Measurements from ENCODE around the gene FKBP10. TPM values are rescaled to one million over a fixed set of nuclear protein-coding genes. Genes with fewer than 3 reads are reported as not detected.
"Not testable (repeated sequence)": the region's sequence is repeated elsewhere in the genome, so short reads cannot be mapped to it uniquely, and the experiment has no call there.

Gene FKBP10
- total RNA-seq, 2 experiments from 2014 or later: not detected

DNA sequence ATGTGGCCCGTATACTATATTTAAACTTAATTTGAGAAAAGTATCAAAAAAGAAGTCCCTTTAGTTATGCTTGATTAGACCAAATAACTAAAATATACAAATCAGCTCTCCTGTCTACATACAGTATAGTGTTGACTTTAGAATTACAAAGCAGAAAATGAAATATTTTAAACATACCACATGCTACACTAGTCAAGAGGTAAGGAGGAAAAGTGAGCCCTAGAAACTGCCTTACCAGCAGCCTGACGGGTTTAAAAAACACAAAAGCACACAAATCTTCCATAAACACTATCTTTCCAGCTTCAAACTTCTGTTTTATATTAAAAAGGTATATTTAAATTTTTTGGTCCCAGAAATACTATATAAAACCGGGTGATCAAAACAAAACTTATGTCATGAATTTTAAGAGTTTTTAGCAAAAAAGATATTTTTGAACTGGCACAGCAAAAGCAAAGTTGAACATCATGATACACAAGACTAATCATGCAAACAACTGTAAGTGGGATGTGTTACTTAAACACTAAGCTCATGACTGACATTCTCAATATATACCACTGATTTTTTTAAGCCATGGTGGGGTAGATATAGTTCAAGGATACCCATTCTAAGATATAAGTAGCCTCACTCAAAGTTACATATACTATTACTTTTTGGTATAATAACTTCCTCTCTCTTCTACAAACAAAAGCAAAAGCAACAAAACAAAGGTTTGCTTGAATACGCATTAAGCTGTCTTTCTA lies 36.6 kb downstream of the FKBP10 start:
- DNase-seq: no peak
- H3K27ac Mint-ChIP-seq: no peak overlapping the region
- POLR2A ChIA-PET: interaction anchor here (1.3 to 1.9 kb wide), 2 partner anchors 15 to 68 kb away, joined by 3 to 5 read pairs; partner anchors contain the start of gene KLHL11
- CTCF ChIA-PET: interaction anchor here (1.6 kb wide), 1 partner anchor 48 kb away, joined by 7 read pairs; no protein-coding TSS in a partner anchor
- peaks cover 28% of the 10 kb centered on the region for H3K36me3 Mint-ChIP-seq (ENCODE audit: low read depth)
- H3K4me1 Mint-ChIP-seq: peaks cover 4% of the 10 kb centered on the region
- H3K9me3 Mint-ChIP-seq: no peaks in the 10 kb centered on the region
- no peak overlapping the region for H3K4me3 Mint-ChIP-seq
- H3K27me3 Mint-ChIP-seq: no peaks in the 10 kb centered on the region

DNA sequence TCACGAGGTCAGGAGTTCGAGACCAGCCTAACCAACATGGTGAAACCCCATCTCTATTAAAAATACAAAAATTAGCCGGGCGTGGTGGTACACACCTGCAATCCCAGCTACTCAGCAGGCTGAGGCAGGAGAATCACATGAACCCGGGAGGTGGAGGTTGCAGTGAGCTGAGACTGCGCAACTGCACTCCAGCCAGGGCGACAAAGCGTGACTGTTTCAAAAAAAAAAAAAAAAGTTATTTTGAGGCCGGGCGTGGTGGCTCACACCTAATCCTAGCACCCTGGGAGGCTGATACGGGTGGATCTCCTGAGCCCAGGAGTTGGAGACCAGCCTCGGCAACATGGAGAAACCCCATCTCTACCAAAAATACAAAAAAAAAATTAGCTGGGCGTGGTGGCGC lies 38.6 kb downstream of the FKBP10 start:
- H3K36me3 Mint-ChIP-seq (ENCODE audit: low read depth): peaks cover 34% of the 10 kb centered on the region
- DNase-seq, CTCF ChIA-PET, H3K27me3 Mint-ChIP-seq, H3K4me1 Mint-ChIP-seq, H3K4me3 Mint-ChIP-seq, H3K9me3 Mint-ChIP-seq, H3K27ac Mint-ChIP-seq: not testable (repeated sequence)
- POLR2A ChIA-PET: interaction anchor here (1.6 kb wide), 1 partner anchor 13 kb away, joined by 6 read pairs; the partner anchor contains the start of gene KLHL11

- POLR2A ChIA-PET: interaction anchor here (0.8 kb wide), 1 partner anchor 172 kb away, joined by 3 read pairs; the partner anchor contains the start of gene EIF1
These were observed 47.6 kb downstream of the FKBP10 start for GRCh38 chr17:41860254-41860931.

DNA sequence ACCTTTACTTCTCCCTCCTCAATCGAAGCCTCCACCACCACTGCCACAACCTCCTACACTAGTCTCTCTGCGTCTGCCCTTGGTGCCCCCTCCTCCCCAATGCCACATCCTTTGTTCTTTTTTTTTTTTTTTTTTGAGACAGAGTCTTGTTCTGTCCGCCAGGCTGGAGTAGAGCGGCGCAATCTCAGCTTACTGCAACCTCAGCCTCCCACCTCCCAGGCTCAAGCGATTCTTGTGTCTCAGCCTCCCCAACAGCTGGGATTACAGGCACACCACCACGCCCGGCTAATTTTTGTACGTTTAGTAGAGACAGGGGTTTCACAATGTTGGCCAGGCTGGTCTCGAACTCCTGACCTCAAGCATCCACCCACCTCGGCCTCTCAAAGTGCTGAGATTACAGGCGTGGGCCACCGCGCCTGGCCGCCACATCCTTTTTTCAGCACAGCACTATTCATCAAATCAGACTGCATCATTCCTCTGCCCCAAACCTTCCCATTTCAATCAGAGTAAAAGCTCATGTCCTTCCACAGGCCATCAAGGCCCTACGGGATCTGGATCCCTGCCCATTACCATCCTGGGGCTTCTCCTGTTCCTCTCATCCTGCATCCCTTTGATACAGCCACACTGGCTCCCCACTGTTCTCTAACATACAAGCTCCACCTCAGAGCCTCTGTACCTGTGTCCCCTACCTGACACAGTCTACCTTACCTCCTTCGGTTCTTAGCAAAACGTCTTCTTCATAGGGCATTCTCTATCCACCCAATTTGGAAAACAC lies 50.5 kb downstream of the FKBP10 start:
- no peak overlapping the region for H3K4me3 Mint-ChIP-seq
- H3K4me1 Mint-ChIP-seq: peaks cover 37% of the 10 kb centered on the region
- DNase-seq: peak; percentile 46
- H3K27me3 Mint-ChIP-seq: no peaks in the 10 kb centered on the region
- ChIA-PET POLR2A (interaction anchor here (1.1 to 4.2 kb wide), 9 partner anchors 21 to 249 kb away, joined by 3 to 22 read pairs (median 8); partner anchors contain the start of genes ACLY, CNP, DHX58 and EIF1), CTCF (interaction anchor here (0.5 to 1.2 kb wide), 5 partner anchors 49 to 344 kb away, joined by 3 to 4 read pairs (median 3); partner anchors contain the start of genes ODAD4 and P3H4)
- H3K36me3 Mint-ChIP-seq (ENCODE audit: low read depth): peaks cover 20% of the 10 kb centered on the region
- no peak overlapping the region for H3K27ac Mint-ChIP-seq
- no peaks in the 10 kb centered on the region for H3K9me3 Mint-ChIP-seq

More at GRCh38 chr17:41860254-41860931, 47.6 kb downstream of the FKBP10 start:
- H3K4me1 Mint-ChIP-seq: peaks cover 20% of the 10 kb centered on the region
- no peak overlapping the region for H3K4me3 Mint-ChIP-seq
- DNase-seq: no peak
- H3K36me3 Mint-ChIP-seq (ENCODE audit: low read depth): peaks cover 1% of the 10 kb centered on the region
- CTCF ChIA-PET: no interaction called here
- no peaks in the 10 kb centered on the region for H3K27me3 Mint-ChIP-seq
- H3K27ac Mint-ChIP-seq: no peak overlapping the region
- no peaks in the 10 kb centered on the region for H3K9me3 Mint-ChIP-seq

DNA sequence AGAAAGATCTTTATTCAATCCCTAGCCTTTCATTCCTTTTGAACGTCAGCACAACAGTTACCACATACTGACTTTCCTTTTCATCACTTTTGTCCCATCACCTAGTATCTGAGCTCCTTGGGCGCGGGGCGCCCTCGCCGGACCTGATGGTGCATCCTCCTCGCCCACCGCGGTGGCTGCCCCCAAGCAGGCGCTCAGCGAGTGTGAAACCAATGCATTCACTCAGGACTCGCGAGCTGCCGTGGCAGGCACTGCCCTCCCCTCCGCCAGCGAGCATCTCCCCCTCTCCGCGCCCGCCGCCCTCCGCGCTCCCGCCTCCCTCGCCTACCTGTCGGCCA lies 51.7 kb downstream of the FKBP10 start:
- Mint-ChIP-seq H3K27me3 (no peaks in the 10 kb centered on the region), H3K4me3 (no peak overlapping the region), H3K36me3 (ENCODE audit: low read depth) (peaks cover 32% of the 10 kb centered on the region), H3K4me1 (peaks cover 47% of the 10 kb centered on the region), H3K9me3 (no peaks in the 10 kb centered on the region), H3K27ac (no peak overlapping the region)
- ChIA-PET POLR2A (interaction anchor here (0.8 to 4.2 kb wide), 22 partner anchors 11 to 1134 kb away, joined by 3 to 22 read pairs (median 5); partner anchors contain the start of genes ACLY, CNP, DHX58 and DNAJC7), CTCF (interaction anchor here (0.8 to 1.4 kb wide), 9 partner anchors 20 to 317 kb away, joined by 3 to 9 read pairs (median 3); partner anchors contain the start of genes ACLY, KCNH4, ODAD4 and P3H4)
- no peak for DNase-seq

GRCh38 chr17:41864836-41865595 lies 52.2 kb downstream of the FKBP10 start, which contains the start of gene KLHL11:
KLHL11 (minus strand) TSS chr17:41865423; CDS start chr17:41865370, 53 bp downstream.
- POLR2A ChIA-PET: interaction anchor here (0.7 to 4.2 kb wide), 23 partner anchors 8 to 1133 kb away, joined by 3 to 22 read pairs (median 4); partner anchors contain the start of genes ACLY, CNP, DHX58 and DNAJC7

GRCh38 chr17:41865596-41865893 lies 52.7 kb downstream of the FKBP10 start:
- H3K4me1 Mint-ChIP-seq: peaks cover 51% of the 10 kb centered on the region
- CTCF ChIA-PET: interaction anchor here (0.8 to 1.4 kb wide), 3 partner anchors 13 to 31 kb away, joined by 3 read pairs; no protein-coding TSS in a partner anchor

More at GRCh38 chr17:41864836-41865595, 52.2 kb downstream of the FKBP10 start, which contains the start of gene KLHL11:
- peaks cover 49% of the 10 kb centered on the region for H3K4me1 Mint-ChIP-seq
- DNase-seq: peak; percentile 91
- CTCF ChIA-PET: interaction anchor here (0.8 to 1.4 kb wide), 8 partner anchors 14 to 316 kb away, joined by 3 to 9 read pairs (median 3); partner anchors contain the start of genes ACLY, KCNH4 and P3H4
- no peaks in the 10 kb centered on the region for H3K9me3 Mint-ChIP-seq
- H3K36me3 Mint-ChIP-seq (ENCODE audit: low read depth): peaks cover 38% of the 10 kb centered on the region
- H3K27me3 Mint-ChIP-seq: no peaks in the 10 kb centered on the region
- H3K4me3 Mint-ChIP-seq: no peak within 1 kb of the TSS
- H3K27ac Mint-ChIP-seq: no peak within 1 kb of the TSS

GRCh38 chr17:41868568-41868967 lies 55.8 kb downstream of the FKBP10 start:
- Mint-ChIP-seq H3K27ac (peak overlapping the region; percentile 77), H3K27me3 (no peaks in the 10 kb centered on the region), H3K4me3 (no peak overlapping the region), H3K9me3 (no peaks in the 10 kb centered on the region), H3K4me1 (peaks cover 46% of the 10 kb centered on the region), H3K36me3 (ENCODE audit: low read depth) (peaks cover 72% of the 10 kb centered on the region)
- ChIA-PET POLR2A (interaction anchor here (1.2 kb wide), 1 partner anchor 62 kb away, joined by 3 read pairs; the partner anchor contains the start of gene ODAD4), CTCF (no interaction called here)
- no peak for DNase-seq

More at GRCh38 chr17:41865596-41865893, 52.7 kb downstream of the FKBP10 start:
- DNase-seq: no peak
- Mint-ChIP-seq H3K27ac (no peak overlapping the region), H3K36me3 (ENCODE audit: low read depth) (peaks cover 42% of the 10 kb centered on the region), H3K4me3 (no peak overlapping the region), H3K9me3 (no peaks in the 10 kb centered on the region), H3K27me3 (no peaks in the 10 kb centered on the region)
- POLR2A ChIA-PET: interaction anchor here (0.6 to 4.2 kb wide), 17 partner anchors 8 to 1133 kb away, joined by 3 to 21 read pairs (median 4); partner anchors contain the start of genes CNP, DHX58, DNAJC7 and EIF1

DNA sequence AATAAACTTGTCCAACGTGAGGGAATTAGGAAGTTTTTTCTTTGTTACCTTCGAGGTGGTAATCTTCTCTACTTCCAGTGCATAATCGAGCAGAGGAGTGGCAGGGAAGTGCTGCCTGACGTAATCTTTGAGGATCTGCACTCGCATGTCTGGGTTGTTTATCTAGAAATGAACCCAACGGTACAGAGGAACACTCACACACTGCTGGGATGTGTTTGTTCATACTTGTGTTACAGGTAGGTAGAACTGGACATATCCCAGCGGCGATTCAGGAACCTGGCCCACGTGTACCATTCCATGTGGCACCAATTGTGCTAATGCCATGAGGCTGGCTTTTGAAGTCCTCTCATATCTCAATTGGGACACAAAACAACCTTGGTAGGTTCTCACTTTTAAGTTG lies 56.6 kb downstream of the FKBP10 start:
- no peak overlapping the region for H3K4me3 Mint-ChIP-seq
- CTCF ChIA-PET: no interaction called here

GRCh38 chr17:41870097-41870496 lies 57.3 kb downstream of the FKBP10 start:
- H3K9me3 Mint-ChIP-seq: no peaks in the 10 kb centered on the region
- CTCF ChIA-PET: no interaction called here
- H3K4me3 Mint-ChIP-seq: no peak overlapping the region
- POLR2A ChIA-PET: interaction anchor here (1.2 kb wide), 1 partner anchor 48 kb away, joined by 5 read pairs; the partner anchor contains the start of gene ACLY
- H3K36me3 Mint-ChIP-seq (ENCODE audit: low read depth): peaks cover 85% of the 10 kb centered on the region
- H3K27me3 Mint-ChIP-seq: no peaks in the 10 kb centered on the region
- DNase-seq: no peak
- peak overlapping the region; percentile 77 for H3K27ac Mint-ChIP-seq
- peaks cover 46% of the 10 kb centered on the region for H3K4me1 Mint-ChIP-seq

More for the DNA sequence above, 56.6 kb downstream of the FKBP10 start:
- POLR2A ChIA-PET: interaction anchor here (1.2 kb wide), 2 partner anchors 49 to 61 kb away, joined by 3 to 5 read pairs; partner anchors contain the start of genes ACLY and ODAD4
- no peaks in the 10 kb centered on the region for H3K27me3 Mint-ChIP-seq
- DNase-seq: no peak
- H3K36me3 Mint-ChIP-seq (ENCODE audit: low read depth): peaks cover 79% of the 10 kb centered on the region
- H3K4me1 Mint-ChIP-seq: peaks cover 46% of the 10 kb centered on the region
- H3K9me3 Mint-ChIP-seq: no peaks in the 10 kb centered on the region
- peak overlapping the region; percentile 77 for H3K27ac Mint-ChIP-seq

GRCh38 chr17:41870627-41871026 lies 57.8 kb downstream of the FKBP10 start:
- H3K27ac Mint-ChIP-seq: peak overlapping the region; percentile 77
- H3K27me3 Mint-ChIP-seq: no peaks in the 10 kb centered on the region
- ChIA-PET POLR2A (interaction anchor here (1.2 kb wide), 1 partner anchor 48 kb away, joined by 5 read pairs; the partner anchor contains the start of gene ACLY), CTCF (no interaction called here)
- no peaks in the 10 kb centered on the region for H3K9me3 Mint-ChIP-seq
- DNase-seq: no peak
- peaks cover 82% of the 10 kb centered on the region for H3K36me3 Mint-ChIP-seq (ENCODE audit: low read depth)
- H3K4me3 Mint-ChIP-seq: no peak overlapping the region
- peaks cover 43% of the 10 kb centered on the region for H3K4me1 Mint-ChIP-seq
